ENCODE data around the gene SLCO3A1. TPM values are rescaled to one million over a fixed set of nuclear protein-coding genes. Genes with fewer than 3 reads are reported as not detected.

SLCO3A1 gene
- total and polyA plus RNA-seq, 2 of the 8 experiments (the other 6 are each of a cell fraction or from before 2014, with no cell fraction given): 15.1 to 20.4 TPM

DNA sequence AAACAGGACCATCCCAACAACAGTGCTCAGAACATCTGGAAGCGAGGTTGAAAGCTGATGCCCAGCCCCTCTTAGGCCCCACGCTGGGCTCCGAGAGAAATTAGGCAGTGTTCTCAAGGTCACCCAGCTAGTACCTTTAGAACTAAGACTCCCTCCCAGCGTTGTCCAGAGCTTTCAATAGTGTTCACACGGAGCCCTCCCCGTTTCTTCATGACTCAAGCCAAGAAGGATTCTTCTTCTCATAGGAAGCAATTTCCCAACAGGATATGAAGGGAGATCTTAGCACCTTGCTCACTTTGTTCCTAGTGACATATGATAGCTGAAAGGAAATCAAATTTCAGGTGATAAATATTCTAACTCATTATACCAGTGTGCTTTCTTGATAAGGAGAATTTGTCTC lies 296.0 kb downstream of the SLCO3A1 start:
- FAIRE-seq (no peak), DNase-seq (ENCODE audit: low read depth in 1 of 2, low spot score in 2 of 2) (no peak)
- Histone ChIP-seq H3K27me3 (replicated peaks in 1 of 4; ENCODE audit: control insufficient read depth in 3 of 4, extremely low read depth in 1 of 4, insufficient read depth in 3 of 4, low read length in 3 of 4) (no peaks in the 10 kb centered on the region), H2BK5ac (ENCODE audit: low read depth, low read length) (no peak overlapping the region), H3K56ac (replicated peaks; ENCODE audit: insufficient read length, low read depth, low read length) (no peak overlapping the region), H2BK12ac (ENCODE audit: low read depth, low read length) (no peak overlapping the region), H3K18ac (ENCODE audit: extremely low read depth, low read length) (no peak overlapping the region), H2BK15ac (ENCODE audit: low read length) (no peak overlapping the region), H2BK20ac (ENCODE audit: low read length) (no peak overlapping the region), H3K23me2 (ENCODE audit: low read depth, low read length) (no peaks in the 10 kb centered on the region), H2AFZ (ENCODE audit: low read length) (no peak overlapping the region), H3K9ac (replicated peaks in 1 of 4; ENCODE audit: extremely low read depth in 1 of 4, low read depth in 3 of 4, low read length in 3 of 4) (no peak overlapping the region), H3K14ac (ENCODE audit: insufficient read length) (no peak overlapping the region), H3K4me1 (replicated peaks in 1 of 4; ENCODE audit: control insufficient read depth in 3 of 4, insufficient read depth in 4 of 4, low read length in 3 of 4) (peaks cover 0 to 7% (median 1%) of the 10 kb centered on the region in 4 experiments; a peak in 3 of 7 replicates), H4K91ac (replicated peaks; ENCODE audit: insufficient read length, low read length) (no peak overlapping the region), H3K9me3 (ENCODE audit: insufficient read depth in 2 of 2, low read depth in 1 of 2, low read length in 1 of 2) (no peaks in the 10 kb centered on the region), H4K5ac (ENCODE audit: insufficient read length, low read depth, low read length) (no peak overlapping the region), H4K20me1 (replicated peaks in 1 of 2; ENCODE audit: control insufficient read depth in 1 of 2, insufficient read depth in 2 of 2, low read length in 2 of 2) (no peaks in the 10 kb centered on the region), H3K36me3 (ENCODE audit: control insufficient read depth in 2 of 4, insufficient read depth in 4 of 4, low read length in 3 of 4) (no peaks in the 10 kb centered on the region), H3K23ac (ENCODE audit: insufficient read length) (no peak overlapping the region), H2BK120ac (replicated peaks; ENCODE audit: low read depth, low read length) (no peak overlapping the region), H3K79me1 (ENCODE audit: low read depth, low read length) (no peaks in the 10 kb centered on the region), H3K4me3 (ENCODE audit: extremely low read depth in 1 of 4, insufficient read depth in 2 of 4, low read depth in 3 of 4, low read length in 4 of 4) (no peak overlapping the region), H2AK5ac (ENCODE audit: low read depth, low read length) (no peak overlapping the region), H3K4me2 (ENCODE audit: insufficient read depth in 1 of 2, low read depth in 2 of 2, low read length in 2 of 2) (no peak overlapping the region), H3K27ac (ENCODE audit: low read depth, low read length) (no peak overlapping the region), H3K4ac (replicated peaks; ENCODE audit: insufficient read length, low read depth, low read length) (no peak overlapping the region), H3K79me2 (ENCODE audit: control insufficient read depth in 1 of 2, insufficient read depth in 2 of 2, low read length in 2 of 2) (no peaks in the 10 kb centered on the region), H4K8ac (ENCODE audit: extremely low read depth, insufficient read depth, low read length) (no peak overlapping the region)
- CTCF ChIA-PET (ENCODE audit: partially characterized antibody): interaction anchor here (1.0 to 1.5 kb wide), 4 partner anchors 9 to 74 kb away, joined by 3 to 5 read pairs (median 3); no protein-coding TSS in a partner anchor
- 85% methylated on average over 6 of the region's 6 CpGs; no CpG with 5 or more reads in 1 of the 2 experiments for WGBS, 2 experiments (ENCODE audit: extremely low coverage in 1 of 2, insufficient coverage in 1 of 2, insufficient read length in 1 of 2, insufficient replicate concordance in 2 of 2, low coverage in 1 of 2, low lambda C conversion rate in 2 of 2, missing lambda C conversion rate in 1 of 2)
- TF ChIP-seq JUND (IDR thresholded peaks at IDR 0.05; ENCODE audit: low read length) (no peak), SP4 (IDR thresholded peaks at IDR 0.05; ENCODE audit: low read length) (no peak), TCF12 (IDR thresholded peaks at IDR 0.05; ENCODE audit: low read depth, low read length) (no peak), BRCA1 (IDR thresholded peaks at IDR 0.05; ENCODE audit: low read depth, low read length) (no peak), CREB1 (IDR thresholded peaks at IDR 0.05) (no peak), TAF7 (optimal IDR thresholded peaks at IDR 0.05; ENCODE audit: borderline replicate concordance, low read depth, low read length) (no peak), CHD2 (IDR thresholded peaks at IDR 0.05; ENCODE audit: low read length) (no peak), HDAC6 (IDR thresholded peaks at IDR 0.05; ENCODE audit: low read depth, low read length) (no peak), ASH2L (IDR thresholded peaks at IDR 0.05; ENCODE audit: low read length) (no peak), RFX5 (IDR thresholded peaks at IDR 0.05; ENCODE audit: borderline replicate concordance, low read depth, low read length) (no peak), KDM1A (IDR thresholded peaks at IDR 0.05; ENCODE audit: borderline replicate concordance, low read length) (no peak), POLR2AphosphoS5 (IDR thresholded peaks at IDR 0.05; ENCODE audit: low read depth, low read length) (no peak), RXRA (IDR thresholded peaks at IDR 0.05; ENCODE audit: insufficient read depth, low read depth, low read length) (no peak), ZNF274 (IDR thresholded peaks at IDR 0.05; ENCODE audit: borderline replicate concordance, extremely low read depth, low read length) (no peak)
- TF ChIP-seq, protein P1, sequence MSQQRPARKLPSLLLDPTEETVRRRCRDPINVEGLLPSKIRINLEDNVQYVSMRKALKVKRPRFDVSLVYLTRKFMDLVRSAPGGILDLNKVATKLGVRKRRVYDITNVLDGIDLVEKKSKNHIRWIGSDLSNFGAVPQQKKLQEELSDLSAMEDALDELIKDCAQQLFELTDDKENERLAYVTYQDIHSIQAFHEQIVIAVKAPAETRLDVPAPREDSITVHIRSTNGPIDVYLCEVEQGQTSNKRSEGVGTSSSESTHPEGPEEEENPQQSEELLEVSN (IDR thresholded peaks at IDR 0.05): no peak
- POLR2A ChIA-PET (ENCODE audit: partially characterized antibody): interaction anchor here (1.0 kb wide), 1 partner anchor 10 kb away, joined by 3 read pairs; no protein-coding TSS in a partner anchor
